ENCODE measurements around the gene TRIM2.

- TF ChIP-seq CTCF (IDR thresholded peaks at IDR 0.05) (no peak), POLR2A (IDR thresholded peaks at IDR 0.05) (no peak), POLR2AphosphoS5 (IDR thresholded peaks at IDR 0.05) (no peak)
Observed at GRCh38 chr4:153327247-153327646, 123.0 kb downstream of the TRIM2 start.

Measured in prostate gland (tissue), 2 donors.